ENCODE measurements around the gene XPO5.

- TF ChIP-seq POLR2A (IDR thresholded peaks at IDR 0.05) (no peak), CTCF (IDR thresholded peaks at IDR 0.05) (no peak)
Observed at GRCh38 chr6:43541774-43542471, 33.9 kb downstream of the XPO5 start.

All from lower leg skin (tissue), 3 donors.